HG03558 (cell line): Measurements from ENCODE around the gene CDK2AP2.
"Not testable (repeated sequence)": the region's sequence is repeated elsewhere in the genome, so short reads cannot be mapped to it uniquely, and the experiment has no call there.

ENCODE experiments used
- ATAC-seq: cut with Tn5 transposase; IDR thresholded peaks from one replicate; pipeline ENCODE4 v1.9.1; 2021; ENCODE audit warnings: moderate number of reproducible peaks; ENCODE audit not compliant: unreplicated experiment; ENCODE audit errors: extremely low read depth

The CDK2AP2 gene

GRCh38 chr11:67492069-67492727 is 15.8 kb downstream of the CDK2AP2 start:
- ATAC-seq, result no peak

DNA sequence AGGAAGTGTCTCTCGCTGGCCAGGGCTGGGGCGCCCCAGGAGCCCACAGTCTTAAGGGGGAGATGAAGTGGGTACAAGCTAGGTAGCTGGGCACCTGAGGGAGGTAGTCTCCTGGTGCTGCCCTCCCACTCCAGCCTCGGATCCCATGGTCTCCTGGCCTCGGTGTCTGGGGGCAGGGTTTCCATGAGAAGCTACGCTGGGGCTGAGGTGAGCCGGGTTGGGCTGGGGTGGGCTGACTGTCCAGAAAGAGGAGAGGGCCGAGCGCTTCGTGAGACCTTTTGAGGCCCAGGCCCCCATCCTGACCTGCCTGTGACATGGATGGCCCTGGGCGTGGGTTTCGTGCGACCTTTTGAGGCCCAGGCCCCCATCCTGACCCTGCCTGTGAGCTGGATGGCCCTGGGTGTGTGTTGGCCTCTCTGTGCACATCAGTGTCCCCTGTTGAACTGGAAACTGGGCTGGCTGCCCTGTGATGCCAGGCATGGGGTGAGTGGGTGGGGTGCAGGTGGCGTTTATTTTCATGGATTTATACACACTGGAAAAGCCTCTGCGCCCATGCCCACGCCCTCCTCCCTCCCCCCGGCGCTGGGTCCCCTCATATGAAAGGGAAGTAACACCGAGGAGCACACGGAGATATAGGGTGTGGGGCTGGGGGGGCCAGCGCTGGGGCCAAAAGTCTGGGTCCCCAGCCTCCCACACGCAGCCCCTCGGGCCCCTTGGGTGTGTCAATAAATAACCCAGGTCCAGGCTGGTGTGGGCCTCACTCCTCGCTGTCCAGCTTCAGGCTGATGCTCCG is 16.5 kb downstream of the CDK2AP2 start:
- ATAC-seq, result no peak

GRCh38 chr11:67490727-67491065 is 17.3 kb downstream of the CDK2AP2 start:
- no peak for ATAC-seq

DNA sequence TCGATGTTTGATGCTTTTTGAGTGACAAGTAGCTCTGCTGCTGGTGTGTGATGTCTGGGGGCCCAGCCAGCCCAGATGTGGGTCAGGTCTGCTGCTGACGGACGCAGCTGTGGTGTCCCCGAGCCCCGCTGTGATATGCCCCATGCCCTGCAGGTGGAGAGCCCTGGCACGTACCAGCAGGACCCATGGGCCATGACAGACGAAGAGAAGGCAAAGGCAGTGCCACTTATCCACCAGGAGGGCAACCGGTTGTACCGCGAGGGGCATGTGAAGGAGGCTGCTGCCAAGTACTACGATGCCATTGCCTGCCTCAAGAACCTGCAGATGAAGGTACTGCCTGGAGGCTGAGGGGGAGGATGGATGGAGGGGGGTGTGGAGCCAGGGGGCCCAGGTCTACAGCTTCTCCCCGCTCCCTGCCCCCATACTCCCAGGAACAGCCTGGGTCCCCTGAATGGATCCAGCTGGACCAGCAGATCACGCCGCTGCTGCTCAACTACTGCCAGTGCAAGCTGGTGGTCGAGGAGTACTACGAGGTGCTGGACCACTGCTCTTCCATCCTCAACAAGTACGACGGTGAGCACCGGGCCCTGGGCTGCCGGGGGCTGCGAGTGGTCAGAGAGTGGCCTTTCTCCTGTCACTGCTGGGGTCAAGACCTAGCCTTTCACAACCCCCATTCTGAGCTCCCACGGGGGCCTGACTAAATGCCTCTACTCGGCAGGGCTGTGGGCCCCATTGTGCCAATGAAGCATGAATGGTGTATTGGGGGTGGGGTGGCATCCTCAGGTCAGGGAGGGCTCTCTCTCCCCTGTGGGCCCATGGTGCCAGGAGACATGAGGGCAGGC is 17.9 kb downstream of the CDK2AP2 start:
- ATAC-seq, result no peak

- ATAC-seq, result no peak
Observed at GRCh38 chr11:67489203-67489884, 18.6 kb downstream of the CDK2AP2 start.

- ATAC-seq, result no peak
Observed at GRCh38 chr11:67486481-67487195, 21.3 kb downstream of the CDK2AP2 start.

- not testable (repeated sequence) for ATAC-seq
Observed at GRCh38 chr11:67485873-67486361, 22.0 kb downstream of the CDK2AP2 start.

DNA sequence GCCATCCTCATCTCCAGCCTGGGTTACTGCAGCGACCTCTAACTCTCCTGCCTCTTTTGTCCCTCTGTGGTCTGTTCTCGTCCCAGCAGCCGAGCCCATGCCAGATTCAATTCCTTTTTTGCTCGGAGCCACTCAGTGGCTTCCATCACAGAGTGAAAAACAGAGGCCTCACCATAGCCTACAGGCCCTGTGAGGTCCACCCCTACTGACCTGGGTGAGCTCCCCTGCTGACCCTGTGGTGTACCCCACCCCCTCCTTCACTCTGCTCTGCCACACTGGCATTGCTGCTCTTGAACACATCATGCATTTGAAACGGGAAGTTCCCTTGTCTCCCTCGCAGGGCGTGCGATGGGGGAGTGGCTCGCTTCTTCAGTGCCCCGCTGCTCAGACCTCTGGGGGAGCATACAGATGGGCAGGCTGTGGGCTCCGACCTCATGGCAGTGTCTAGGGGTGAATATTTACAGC is 23.1 kb downstream of the CDK2AP2 start:
- ATAC-seq, result no peak

DNA sequence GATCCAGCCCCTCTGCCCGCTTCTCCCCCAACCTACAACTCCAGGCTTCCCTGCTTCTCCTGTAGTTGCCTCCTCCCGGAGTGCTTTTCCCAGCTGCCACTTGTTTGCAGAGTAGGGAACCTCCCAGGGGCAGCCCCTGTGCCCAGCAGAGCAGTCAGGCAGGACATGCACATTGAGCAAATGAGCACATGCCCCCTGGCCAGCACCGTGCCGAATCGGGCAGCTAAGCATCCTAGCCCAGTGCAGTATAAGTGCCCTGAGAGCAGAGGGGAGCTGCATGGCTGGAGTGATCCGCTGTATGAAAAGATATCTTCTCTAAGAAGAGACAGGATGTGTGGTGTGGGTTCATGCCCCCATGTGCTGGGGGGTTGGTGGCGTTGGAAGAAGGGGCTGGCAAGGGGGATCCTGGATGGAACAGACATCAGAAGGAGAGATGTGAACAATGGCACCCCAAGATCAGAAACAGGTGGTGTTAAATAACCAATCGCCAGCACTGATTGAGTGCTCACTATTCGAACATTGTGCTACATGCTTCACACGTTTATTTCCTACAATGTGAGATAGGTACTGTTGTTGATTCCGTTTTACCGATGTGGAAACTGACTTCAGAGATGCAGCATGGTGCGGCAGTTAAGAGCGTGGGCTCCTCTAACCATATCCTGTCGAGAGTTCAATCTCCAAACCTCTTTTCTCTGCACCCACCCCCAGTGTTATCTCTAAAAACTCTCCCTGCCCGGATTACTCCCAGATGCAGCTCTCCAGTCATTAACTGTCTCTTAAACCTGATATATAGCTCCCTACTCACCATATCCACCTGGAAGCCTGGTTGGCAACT is 23.9 kb downstream of the CDK2AP2 start:
- no peak for ATAC-seq

DNA sequence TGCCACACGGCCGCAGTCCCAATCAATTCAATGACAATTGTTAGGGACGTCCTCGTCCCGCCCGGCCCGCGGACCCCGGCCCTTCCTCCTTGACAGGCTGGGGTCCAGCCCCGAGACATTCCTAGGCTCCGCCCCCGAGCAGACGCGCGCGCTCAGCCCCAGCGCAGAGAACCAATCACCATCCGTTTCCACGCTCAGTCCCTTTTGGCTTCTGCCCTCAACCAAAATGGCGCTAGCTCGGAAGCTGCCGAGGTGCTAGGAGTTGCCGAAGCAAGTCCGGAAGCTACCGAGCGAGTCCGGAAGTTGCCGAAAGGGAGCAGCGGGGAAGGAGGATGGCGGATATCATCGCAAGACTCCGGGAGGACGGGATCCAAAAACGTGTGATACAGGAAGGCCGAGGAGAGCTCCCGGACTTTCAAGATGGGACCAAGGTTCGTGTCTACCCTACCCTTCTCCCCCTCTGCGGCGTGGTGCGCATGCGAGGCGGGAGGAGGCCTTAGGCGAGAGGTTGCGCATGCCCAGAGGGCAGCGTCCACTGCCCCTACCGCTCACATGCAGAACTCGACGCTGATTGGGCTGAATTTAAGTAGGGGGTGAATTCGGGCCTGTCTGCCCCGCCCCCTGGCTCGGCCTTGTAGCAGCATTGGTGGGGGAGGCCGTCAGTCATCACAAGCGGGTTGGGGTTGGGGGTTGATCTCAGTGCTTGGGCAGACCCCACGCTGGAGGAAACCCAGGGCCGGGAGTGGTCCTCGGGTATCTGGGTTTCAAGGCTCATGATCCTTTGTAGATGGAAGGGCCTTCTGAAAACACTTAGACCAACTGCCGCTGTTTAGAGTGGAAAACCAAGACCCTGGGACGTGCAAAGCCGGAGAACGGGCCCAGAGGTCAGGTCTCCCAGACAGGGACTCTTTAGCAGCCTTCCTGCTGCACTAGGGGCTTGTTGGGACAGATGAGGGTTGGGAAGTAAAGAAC is 24.8 kb downstream of the CDK2AP2 start, which contains the start of gene AIP:
TSS of gene AIP (plus strand) at position 200 of the 972 bp plus-strand sequence. CDS start at position 333, 133 bp downstream.
- peak; percentile 23 for ATAC-seq

DNA sequence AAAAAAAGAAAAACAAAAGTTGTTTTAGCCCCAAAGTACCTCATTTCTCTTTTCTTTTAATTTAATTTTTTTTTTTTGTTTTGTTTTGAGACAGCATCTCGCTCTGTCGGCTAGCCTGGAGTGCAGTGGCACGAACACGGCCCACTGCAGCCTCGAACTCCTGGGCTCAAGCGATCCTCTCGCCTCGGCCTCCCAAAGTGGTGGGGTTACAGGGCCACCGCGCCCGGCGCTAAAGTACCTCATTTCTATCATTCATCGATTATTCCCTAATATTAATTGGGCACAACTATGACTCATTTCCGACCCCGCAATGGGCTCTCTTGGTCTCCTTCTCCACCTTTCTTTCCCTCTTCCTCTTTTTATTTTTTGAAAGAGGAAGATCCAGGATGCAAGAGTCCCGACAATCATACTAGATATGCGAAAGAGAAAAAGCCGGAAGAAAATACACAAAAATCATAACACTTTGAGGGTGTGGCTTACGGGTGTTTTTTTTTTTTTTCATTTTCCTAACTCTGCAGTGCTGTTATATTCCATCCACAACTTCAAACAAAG is 25.6 kb downstream of the CDK2AP2 start:
- no peak for ATAC-seq

DNA sequence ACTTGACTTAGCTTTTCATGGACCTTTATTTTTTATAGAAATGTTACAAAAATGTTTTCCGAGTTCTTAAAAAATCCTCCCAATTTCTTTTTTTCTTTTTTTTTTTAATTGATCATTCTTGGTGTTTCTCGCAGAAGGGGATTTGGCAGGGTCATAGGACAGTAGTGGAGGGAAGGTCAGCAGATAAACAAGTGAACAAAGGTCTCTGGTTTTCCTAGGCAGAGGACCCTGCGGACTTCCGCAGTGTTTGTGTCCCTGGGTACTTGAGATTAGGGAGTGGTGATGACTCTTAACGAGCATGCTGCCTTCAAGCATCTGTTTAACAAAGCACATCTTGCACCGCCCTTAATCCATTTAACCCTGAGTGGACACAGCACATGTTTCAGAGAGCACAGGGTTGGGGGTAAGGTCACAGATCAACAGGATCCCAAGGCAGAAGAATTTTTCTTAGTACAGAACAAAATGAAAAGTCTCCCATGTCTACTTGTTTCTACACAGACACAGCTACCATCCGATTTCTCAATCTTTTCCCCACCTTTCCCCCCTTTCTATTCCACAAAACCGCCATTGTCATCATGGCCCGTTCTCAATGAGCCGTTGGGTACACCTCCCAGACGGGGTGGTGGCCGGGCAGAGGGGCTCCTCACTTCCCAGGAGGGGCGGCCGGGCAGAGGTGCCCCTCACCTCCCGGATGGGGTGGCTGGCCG is 30.5 kb downstream of the CDK2AP2 start:
- not testable (repeated sequence) for ATAC-seq

- not testable (repeated sequence) for ATAC-seq
Observed at GRCh38 chr11:67476692-67477091, 31.3 kb downstream of the CDK2AP2 start.

- ATAC-seq, result no peak
Observed at GRCh38 chr11:67472882-67473281, 35.1 kb downstream of the CDK2AP2 start.

GRCh38 chr11:67470337-67471002 is 37.5 kb downstream of the CDK2AP2 start:
- ATAC-seq, result no peak

GRCh38 chr11:67469508-67469811 is 38.5 kb downstream of the CDK2AP2 start:
- no peak for ATAC-seq
